Lower leg skin (tissue), 4 donors: ENCODE data around the gene AFF1. TPM values are rescaled to one million over a fixed set of nuclear protein-coding genes. Genes with fewer than 3 reads are reported as not detected.

Experiments used
- DNase-seq, 2 donors: peaks; one replicate each; pipeline ENCODE4 v3.0.0-alpha.2; 2019; ENCODE audit warnings: low spot score in 2 of 2
- H3K4me3 ChIP-seq: fragments of 200-600 bp; sonication (generic); 2 replicates; pipeline ENCODE4 v1.5.1; 2017; ENCODE audit warnings: mild to moderate bottlenecking, low read depth; ENCODE audit not compliant: poor library complexity, severe bottlenecking
- POLR2A ChIP-seq, 2 donors: fragments of 450-650 bp; IDR thresholded peaks; one replicate each; pipeline ENCODE4 v1.6.1; 2016 to 2017; ENCODE audit warnings: antibody characterized with exemption in 2 of 2, mild to moderate bottlenecking in 1 of 2, moderate library complexity in 1 of 2
- WGBS, 2 donors: methylation state at CpG; one replicate each; pipeline ENCODE4 v1.1.5; 2018; 5-methylcytosine and 5-hydroxymethylcytosine counted together
- intact Hi-C: fragments of 100-400 bp; cut with DNase I; formaldehyde crosslinking; loops from one replicate; pipeline ENCODE4 v1.15.0; 2023; ENCODE audit warnings: low total_unique reads
- total RNA-seq, 4 donors: library from RNA; depleted of rRNA; stranded (reverse); fragments of >200 nt; gene quantifications; one replicate each; pipeline ENCODE4 v1.1.0, GENCODE V29; 2016
- TF ChIP-seq, protein P1 (sequence below), 3 donors: fragments of 450-650 bp; IDR thresholded peaks; one replicate each; pipeline ENCODE4 v1.5.1; 2016; ENCODE audit warnings: antibody characterized with exemption in 3 of 3, mild to moderate bottlenecking in 3 of 3, moderate library complexity in 2 of 3

Gene AFF1
- total RNA-seq, 4 donors from 2014 or later = 58.1 to 107 (median 71.2) TPM

DNA sequence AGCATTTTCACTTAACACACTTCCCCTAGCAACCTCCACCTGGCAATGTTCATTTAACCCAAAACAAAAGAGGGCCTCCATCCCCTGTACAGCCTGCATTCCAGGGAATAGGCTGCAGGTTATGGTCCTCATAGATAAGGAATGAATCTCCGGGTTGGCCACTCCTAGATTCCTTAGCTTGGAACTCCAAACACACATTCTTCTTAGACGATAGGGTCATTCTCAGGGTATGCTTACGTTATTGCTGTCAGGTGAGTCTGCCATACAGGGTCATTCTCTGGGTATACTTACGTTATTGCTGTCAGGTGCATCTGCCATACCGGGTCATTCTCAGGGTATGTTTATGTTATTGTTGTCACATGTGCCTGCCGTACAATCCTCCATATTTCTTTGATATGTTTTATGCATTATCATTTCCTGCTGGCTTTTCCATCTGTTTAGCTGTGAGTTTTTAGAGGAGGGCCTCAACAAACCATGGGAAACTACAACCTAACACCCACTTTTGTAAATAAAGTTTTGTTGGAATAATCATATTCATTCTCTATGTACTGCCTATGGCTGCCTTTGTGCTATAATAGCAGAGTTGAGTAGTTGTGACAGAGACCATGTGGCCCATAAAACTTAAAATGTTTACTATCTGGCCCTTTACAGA is 8.2 kb upstream of the AFF1 start:
- TF ChIP-seq, protein P1, sequence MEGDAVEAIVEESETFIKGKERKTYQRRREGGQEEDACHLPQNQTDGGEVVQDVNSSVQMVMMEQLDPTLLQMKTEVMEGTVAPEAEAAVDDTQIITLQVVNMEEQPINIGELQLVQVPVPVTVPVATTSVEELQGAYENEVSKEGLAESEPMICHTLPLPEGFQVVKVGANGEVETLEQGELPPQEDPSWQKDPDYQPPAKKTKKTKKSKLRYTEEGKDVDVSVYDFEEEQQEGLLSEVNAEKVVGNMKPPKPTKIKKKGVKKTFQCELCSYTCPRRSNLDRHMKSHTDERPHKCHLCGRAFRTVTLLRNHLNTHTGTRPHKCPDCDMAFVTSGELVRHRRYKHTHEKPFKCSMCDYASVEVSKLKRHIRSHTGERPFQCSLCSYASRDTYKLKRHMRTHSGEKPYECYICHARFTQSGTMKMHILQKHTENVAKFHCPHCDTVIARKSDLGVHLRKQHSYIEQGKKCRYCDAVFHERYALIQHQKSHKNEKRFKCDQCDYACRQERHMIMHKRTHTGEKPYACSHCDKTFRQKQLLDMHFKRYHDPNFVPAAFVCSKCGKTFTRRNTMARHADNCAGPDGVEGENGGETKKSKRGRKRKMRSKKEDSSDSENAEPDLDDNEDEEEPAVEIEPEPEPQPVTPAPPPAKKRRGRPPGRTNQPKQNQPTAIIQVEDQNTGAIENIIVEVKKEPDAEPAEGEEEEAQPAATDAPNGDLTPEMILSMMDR (IDR thresholded peaks at IDR 0.05) = no peak
- TF ChIP-seq POLR2A (IDR thresholded peaks at IDR 0.05) = no peak
- WGBS, 2 donors = 83 to 86% methylated on average over 6 of the region's 6 CpGs
- H3K4me3 ChIP-seq = no peak overlapping the region
- peak in 1 of 2 donors; percentile 29 for DNase-seq
- intact Hi-C loops = loop anchor here (10.0 kb wide), 1 partner anchor 168 kb away; no protein-coding TSS in a partner anchor

DNA sequence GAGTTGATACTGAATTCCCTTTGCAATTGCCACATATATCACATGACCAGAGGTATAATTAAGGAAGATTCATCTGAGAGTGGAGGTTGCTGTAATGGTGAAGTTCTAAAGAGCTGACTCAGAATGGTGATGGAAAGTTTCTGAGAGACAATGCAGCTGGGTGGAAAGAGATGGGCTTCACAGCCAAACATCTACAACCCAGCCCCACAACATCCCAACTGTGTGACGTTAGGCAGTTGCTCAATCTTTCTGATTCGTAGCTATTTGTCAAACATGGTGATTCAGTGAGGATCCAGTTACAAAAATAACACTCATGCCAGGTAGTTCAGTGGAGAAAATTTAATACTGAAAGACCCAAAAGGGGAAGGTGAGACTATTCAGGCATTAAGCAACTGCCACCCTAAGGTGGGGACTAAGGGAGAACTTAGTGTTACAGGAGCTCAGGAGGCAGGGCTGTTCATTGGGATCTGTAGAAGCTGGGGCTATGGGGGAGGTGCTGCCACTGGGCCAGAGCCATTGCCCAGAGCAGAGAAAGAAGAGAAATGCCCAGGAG is 6.9 kb upstream of the AFF1 start:
- TF ChIP-seq POLR2A (IDR thresholded peaks at IDR 0.05) = no peak
- TF ChIP-seq, protein P1 (IDR thresholded peaks at IDR 0.05) = no peak
- intact Hi-C loops = loop anchor here (10.0 kb wide), 1 partner anchor 167 kb away; no protein-coding TSS in a partner anchor
- no peak overlapping the region for H3K4me3 ChIP-seq
- DNase-seq = peak; percentile 80 to 84
- 22 to 23% methylated on average over 2 of the region's 2 CpGs for WGBS, 2 donors

DNA sequence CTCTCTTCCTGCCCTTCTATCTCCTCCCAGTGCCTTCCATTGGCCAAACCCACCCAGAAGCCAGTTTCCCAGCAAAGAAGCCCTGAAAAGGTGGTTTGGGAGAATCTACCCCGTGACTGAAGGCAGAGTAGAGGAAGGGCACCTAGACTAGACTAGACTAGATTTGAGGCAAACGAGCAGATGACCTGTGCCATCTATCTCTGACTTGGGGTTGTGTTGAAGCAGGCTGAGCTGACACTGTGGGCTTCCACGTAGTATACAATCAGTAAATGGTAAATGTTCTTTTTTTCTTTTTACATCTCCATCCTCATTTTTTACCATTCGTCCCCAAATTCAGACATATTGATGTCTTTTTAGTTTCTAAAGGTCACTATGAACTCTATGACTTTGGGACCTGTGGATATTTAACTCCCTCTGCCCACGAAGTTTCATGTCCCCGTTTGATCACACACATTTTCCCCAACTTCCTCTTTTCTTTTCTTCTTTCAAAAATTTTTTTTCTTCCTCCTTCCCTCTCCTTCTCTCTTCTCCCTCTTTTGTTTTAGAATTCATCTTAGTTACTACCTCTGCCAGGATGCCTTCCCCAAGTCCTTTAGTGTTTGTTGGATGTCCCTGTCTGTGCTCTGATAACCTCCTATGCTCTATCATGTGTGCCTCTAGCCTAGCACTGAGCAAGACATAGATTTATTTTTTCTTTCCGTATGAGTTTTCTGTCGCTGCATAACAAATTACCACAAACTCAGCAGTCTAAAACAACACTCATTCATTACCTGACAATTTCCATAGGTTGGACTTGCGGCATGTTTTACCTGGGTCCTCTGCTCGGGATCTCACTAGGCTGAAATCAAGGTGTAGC is 6.2 kb upstream of the AFF1 start:
- DNase-seq = peak in 1 of 2 donors; percentile 48
- TF ChIP-seq, protein P1 (IDR thresholded peaks at IDR 0.05) = no peak
- TF ChIP-seq POLR2A (IDR thresholded peaks at IDR 0.05) = no peak
- intact Hi-C loops = loop anchor here (10.0 kb wide), 1 partner anchor 166 kb away; no protein-coding TSS in a partner anchor

DNA sequence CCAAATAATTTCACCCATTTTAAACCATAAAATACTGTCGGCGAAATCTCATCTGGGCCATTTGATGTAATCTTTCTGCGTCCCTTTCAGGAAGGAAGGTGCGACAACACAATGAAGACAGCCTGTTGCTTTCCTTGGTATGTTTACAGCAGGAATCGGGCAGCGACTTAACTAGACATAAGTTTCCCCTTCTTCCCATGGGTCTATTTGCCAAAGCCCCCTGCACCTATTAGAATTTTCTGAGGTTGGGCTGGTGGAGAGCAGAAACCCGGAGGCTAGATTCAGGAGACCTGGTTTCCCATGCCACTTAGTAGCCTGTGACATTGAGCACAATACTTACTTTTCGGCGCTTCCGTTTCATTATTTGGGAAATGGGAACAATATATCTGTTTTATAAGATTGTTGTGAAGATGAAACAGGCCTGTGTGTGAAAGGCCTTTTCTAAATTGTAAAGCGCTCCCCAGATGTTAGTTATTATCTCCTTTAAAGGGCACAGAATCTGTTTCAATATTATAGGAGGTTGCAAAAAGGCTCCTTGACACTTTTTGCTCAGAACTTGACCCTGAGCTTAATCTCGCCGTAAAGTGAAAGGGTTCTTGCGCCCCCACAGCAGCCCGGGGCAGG is 552 bp upstream of the AFF1 start:
- intact Hi-C loops = no loop called here
- peak overlapping the region; percentile 88 for H3K4me3 ChIP-seq
- WGBS, 2 donors = 4 to 5% methylated on average over 15 of the region's 15 CpGs
- TF ChIP-seq, protein P1 (IDR thresholded peaks at IDR 0.05) = no peak
- no peak for TF ChIP-seq POLR2A (IDR thresholded peaks at IDR 0.05)
- peak; percentile 14 to 71 for DNase-seq

More for the DNA sequence above, 6.2 kb upstream of the AFF1 start:
- 85 to 88% methylated on average over 10 of the region's 10 CpGs for WGBS, 2 donors
- no peak overlapping the region for H3K4me3 ChIP-seq

DNA sequence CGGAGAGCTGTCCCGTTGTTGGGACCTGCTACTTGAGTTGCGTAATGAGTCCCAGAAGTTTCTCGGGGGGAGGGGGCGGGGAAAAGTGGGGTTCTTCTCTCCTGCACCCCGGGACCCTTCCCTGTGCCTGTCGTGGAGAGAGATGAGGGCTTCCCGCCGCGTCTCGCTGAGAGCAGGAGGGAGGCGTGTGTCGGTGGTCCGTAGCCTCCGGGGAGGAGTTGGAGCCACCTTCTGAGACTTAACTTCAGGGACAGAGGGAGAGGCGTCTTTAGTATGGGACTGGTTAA is 698 bp downstream of the AFF1 start:
- intact Hi-C loops = loop anchor here (5.0 kb wide), 1 partner anchor 72 kb away; no protein-coding TSS in a partner anchor
- peak overlapping the region; percentile 88 for H3K4me3 ChIP-seq
- WGBS, 2 donors = 1 to 2% methylated on average over 16 of the region's 16 CpGs
- no peak for TF ChIP-seq POLR2A (IDR thresholded peaks at IDR 0.05)
- TF ChIP-seq, protein P1 (IDR thresholded peaks at IDR 0.05) = no peak
- DNase-seq = peak in 1 of 2 donors; percentile 54
